Measurements from ENCODE around the gene SNCA.

The SNCA gene

DNA sequence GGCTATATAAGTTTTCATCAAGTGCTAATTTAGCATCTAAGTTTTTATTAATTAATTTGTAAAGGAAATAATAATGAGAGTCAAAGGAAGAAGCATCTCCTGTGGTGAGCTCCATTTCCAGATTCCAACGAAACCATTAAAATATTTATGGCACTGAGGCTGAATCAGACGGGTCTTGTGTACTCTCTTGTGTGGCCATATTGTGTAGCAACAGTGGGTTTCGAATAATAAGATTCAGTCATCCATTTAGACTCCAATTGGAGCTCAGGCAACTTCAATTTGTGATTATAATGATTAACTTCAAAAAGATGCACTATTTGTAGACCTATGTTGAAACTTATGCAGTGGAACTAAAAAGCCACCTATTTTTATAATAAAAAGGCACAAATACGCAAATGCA, 82.4 kb downstream of the SNCA start:
- DNase-seq (no peak), ATAC-seq (no peak)

DNA sequence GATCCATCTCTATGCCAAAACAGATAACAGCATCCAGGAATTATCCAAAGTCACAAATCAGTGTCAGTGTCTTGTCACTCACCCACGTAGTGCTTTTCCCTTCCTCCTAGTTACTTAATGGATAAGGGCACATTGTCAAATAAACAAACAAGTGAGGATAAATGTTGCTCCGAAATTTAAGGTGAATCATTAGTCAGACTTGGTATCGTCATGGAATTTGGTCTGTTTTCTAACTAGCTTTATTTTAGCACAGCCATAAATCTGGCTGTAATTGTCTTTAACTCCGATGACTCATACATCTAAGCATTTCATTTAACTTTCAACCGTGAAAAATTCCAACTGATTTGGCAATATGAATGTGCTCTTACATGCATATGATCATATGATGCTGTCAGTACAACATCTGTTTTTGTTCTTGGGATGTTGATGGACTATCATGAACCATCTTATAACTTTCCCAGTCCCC, 83.3 kb downstream of the SNCA start:
- ATAC-seq, result no peak
- no peak for DNase-seq

DNA sequence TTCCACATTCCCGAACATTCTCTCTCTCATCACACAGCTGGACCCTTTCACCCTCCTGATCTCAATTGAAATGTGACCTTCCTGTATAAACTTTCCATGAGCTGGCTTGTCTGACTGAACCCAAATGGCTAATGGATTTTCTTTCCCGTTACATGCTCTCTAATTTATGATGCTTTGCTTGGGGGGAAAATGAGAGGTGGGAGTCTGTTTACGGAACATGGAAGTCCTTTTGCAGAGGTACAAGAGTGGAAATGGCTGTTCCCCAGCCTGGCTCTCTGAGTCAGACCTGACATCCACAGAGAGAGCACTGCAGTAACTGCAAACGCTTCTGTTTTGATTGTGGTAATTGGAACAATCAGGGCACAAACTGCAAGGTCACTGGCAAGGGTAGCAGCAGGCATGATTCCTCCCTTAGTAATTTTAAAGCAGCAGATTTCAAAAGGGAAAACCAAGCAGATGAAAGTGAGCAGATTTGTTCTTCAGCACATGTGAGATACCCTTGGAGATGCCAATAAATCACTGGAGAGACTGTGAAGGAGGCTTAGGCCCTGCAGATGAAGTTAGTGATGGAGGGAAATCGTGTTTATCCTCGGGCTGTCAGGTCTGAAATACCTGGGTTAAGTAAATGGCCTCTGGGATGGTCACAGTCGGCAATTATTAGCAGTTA, 83.9 kb downstream of the SNCA start:
- ATAC-seq (no peak), DNase-seq (no peak)

DNA sequence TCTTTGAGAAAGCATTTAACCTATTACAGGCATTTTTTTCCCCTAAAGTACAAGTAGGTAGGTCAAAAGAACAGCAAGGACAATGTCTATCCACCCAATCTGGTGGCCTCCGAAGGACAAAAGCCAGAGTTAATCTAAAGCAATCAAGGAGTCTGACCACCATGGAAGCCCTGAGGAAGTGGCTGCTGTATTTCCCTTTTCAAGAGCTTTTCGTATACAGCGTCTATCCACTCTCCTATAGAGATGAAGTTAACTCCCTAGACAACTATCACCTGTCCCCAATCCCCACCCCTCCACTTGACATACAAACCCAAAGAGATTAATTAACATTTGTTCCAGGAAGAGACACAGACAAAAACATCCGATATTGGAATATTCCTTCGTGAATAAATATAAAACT, 85.5 kb downstream of the SNCA start:
- DNase-seq, result no peak
- ATAC-seq, result no peak

GRCh38 chr4:89746377-89746776, 90.6 kb downstream of the SNCA start:
- ATAC-seq, result no peak
- DNase-seq, result no peak

- ATAC-seq, result no peak
- DNase-seq, result no peak
Measured at GRCh38 chr4:89745708-89746107, 91.3 kb downstream of the SNCA start.

DNA sequence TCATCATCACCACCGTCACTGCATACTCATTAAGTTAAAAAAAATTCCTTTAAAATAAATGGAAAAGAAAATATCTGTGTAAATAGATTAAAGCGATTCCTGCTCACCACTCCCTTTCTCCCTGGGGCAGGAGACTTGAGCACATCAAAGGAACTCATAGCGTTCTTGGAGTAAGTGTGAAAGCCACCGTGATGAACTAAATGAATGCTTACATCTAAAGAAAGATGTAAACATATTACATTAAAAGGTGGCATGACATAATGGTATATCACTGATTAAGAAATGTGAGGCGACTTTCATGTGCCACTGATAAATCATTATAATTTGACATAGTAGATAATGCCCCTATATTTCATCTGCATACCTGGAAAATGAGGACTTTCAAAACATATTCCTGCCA, 92.0 kb downstream of the SNCA start:
- ATAC-seq, result no peak

GRCh38 chr4:89741768-89742167, 95.2 kb downstream of the SNCA start:
- no peak for ATAC-seq

More for the DNA sequence above, 92.0 kb downstream of the SNCA start:
- DNase-seq, result no peak

DNA sequence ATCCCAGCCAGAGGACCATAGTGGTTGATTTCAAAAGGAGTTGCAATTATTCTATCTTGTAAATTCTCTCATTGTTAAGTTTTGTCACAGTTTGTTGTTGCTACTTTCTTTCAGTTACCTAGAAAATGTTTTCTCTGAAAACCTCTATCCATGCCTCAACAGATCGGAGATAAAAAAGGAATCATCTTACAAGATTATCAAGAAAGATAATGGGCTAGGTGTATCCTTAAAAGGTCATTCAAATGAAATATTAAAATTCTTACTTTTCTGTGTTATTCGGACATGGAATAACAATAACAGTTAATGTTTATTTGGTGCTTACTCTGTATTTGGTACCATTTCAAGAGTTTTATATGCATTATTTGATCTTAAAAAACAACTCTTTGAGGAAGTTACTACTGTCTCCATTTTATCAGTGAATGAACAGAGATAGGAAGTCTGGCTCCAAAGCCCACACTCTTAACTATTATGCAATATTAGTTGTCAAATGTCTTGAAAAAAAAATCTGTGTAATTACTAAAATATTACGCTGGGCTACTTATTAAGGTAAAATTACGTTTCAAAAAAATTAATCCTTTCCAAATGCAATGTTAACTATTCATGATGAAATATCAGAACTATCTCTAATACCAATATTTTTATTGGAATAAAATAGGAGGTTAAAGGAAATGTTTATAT, 97.5 kb downstream of the SNCA start:
- DNase-seq (no peak), ATAC-seq (no peak)

More at GRCh38 chr4:89741768-89742167, 95.2 kb downstream of the SNCA start:
- DNase-seq, result no peak

DNA sequence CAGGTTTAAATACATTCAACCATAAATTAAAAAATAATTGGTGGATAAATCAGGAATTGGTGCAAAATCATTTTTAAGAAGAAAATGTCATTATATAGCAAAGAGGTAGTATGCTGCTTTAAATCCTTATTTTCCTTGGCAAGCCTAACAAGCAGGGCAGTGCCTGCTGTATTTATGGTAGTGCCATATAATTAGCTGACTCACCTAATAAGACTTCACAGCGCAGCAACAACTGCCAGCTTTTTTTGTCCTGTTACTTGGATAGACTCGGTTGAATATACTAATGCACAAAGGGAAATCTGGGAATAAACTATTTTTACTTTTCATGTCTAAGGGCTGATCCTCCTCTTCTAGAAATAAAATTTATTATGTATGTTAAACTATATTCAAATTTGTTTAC, 99.1 kb downstream of the SNCA start:
- DNase-seq, result no peak
- ATAC-seq, result no peak

DNA sequence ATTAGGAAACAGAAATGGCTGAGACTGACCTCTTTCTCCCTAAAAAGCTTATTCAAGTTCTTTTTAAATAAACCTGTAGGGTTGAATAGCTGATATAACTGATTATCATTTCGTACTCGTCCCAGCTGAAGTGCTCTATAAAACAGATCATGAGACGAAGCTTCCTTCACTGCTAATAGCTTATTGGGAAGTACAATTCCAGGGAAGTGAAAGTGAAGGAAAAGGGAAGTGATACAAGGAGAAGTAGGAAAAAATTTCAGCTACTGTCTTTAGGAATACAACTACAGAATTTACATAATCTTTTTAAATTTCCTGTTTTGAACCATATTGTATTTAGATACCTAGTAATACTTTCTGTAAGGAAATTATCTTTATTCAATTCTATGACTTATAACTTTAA, 103.0 kb downstream of the SNCA start:
- DNase-seq, result no peak
- ATAC-seq, result no peak

DNA sequence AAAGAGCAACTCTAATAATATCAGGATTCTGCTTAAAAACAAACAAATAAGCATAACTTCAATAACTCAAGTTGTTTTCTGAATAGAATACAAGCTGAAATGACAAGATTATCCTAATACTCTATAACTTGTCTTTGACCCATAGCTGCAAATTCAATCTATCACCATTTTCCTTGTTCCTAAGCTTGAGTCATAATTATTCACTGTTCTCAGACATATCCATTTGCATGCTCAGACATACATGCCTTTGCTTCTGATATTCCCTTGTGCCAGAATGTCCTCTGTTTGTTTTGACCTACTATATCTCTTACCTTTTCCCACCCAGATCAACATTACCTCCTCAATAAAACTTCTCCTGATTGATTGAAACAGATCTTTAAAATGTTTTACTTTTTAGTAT, 109.7 kb downstream of the SNCA start:
- ATAC-seq (no peak), DNase-seq (no peak)

DNA sequence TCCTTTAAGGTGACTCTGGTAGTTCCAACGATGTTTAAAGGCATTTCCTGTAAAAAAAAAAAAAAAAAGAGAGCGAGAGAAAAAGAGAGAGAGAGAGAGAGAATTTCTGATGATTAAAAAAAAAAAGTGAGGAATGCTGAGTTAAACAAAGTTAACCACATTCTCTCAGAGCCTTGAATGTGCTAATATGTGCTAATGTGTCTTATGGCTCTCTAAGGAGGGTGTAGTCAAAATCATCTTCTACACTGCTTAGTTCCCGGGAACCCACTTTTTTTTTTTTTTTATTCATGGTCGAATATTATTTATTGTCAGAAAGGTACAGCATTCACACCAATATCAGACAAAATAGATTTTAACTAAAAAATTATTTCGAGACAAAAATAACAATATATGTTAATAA, 111.7 kb downstream of the SNCA start:
- no peak for DNase-seq
- ATAC-seq, result no peak

DNA sequence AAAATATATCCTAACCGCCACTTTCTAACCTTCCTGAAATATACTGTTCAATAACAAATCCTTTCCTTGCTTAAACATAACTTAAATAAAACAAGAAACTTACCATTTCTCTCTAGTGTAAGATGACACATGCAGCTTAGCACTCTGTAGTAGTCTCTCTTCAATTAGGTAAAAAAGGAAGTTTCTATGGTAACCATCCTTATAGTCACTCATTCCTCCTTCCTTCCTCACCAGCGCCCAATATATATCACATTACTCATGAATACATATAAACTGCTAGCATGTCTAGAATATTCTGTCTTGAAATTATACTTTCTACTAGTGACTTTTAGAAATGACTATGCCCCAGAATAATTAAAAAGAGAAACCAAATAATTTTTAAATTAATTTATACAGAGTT, 112.2 kb downstream of the SNCA start:
- DNase-seq, result no peak
- ATAC-seq, result no peak

- ATAC-seq, result no peak
- no peak for DNase-seq
Measured at GRCh38 chr4:89723096-89723495, 113.9 kb downstream of the SNCA start.

- DNase-seq, result no peak
- no peak for ATAC-seq
Measured at GRCh38 chr4:89722517-89722916, 114.4 kb downstream of the SNCA start.

GRCh38 chr4:89720981-89721380, 116.0 kb downstream of the SNCA start:
- ATAC-seq (no peak), DNase-seq (no peak)

DNA sequence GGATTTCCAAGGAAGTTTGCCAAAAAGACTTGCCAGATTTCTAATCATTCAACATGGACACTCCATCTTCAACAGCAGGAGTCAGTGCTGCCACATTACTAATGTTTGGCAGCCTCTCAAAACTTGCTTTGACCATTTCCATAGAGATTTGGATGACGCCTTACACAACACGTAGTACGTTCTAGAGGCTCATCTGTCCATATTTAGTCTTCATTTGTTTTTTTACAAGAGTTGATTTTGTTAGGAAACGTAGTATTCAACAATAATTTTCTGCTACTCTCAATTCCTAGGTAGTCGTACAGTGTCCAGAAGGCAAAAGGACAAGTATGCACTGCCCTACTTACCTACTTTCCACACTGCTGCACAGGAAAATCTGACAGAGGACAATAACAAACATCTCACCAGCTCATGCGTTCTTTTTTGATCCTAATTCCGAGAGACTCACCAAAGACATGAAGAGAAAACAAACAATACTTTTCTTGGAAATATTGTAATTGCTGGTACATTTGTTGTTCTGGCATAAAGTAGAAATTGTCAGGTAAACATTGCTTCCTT, 117.3 kb downstream of the SNCA start:
- ATAC-seq (no peak), DNase-seq (no peak)

GRCh38 chr4:89716893-89717292, 120.1 kb downstream of the SNCA start:
- DNase-seq, result no peak
- no peak for ATAC-seq

DNA sequence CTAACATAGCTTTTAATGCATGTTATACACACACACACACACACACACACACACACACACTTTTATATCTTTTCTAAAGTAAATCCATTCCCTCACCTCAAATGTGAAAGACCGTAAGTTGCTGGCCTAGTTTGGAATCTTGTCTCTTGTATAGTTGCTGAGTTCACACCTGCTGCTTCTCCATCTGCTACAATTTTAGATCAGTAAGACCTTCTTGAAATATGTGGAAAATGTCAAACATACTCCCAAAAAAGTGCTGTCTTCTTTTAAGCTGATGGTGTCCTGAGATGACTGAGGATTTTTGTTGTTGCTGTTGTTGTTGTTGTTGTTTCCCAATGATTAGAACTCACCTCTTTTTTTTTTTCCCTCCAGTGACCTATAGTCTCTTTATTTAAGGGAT, 121.3 kb downstream of the SNCA start:
- ATAC-seq (no peak), DNase-seq (no peak)

- DNase-seq, result no peak
- no peak for ATAC-seq
Measured at GRCh38 chr4:89712827-89713226, 124.1 kb downstream of the SNCA start.

- ATAC-seq, result no peak
Measured at GRCh38 chr4:89712141-89712540, 124.8 kb downstream of the SNCA start.

DNA sequence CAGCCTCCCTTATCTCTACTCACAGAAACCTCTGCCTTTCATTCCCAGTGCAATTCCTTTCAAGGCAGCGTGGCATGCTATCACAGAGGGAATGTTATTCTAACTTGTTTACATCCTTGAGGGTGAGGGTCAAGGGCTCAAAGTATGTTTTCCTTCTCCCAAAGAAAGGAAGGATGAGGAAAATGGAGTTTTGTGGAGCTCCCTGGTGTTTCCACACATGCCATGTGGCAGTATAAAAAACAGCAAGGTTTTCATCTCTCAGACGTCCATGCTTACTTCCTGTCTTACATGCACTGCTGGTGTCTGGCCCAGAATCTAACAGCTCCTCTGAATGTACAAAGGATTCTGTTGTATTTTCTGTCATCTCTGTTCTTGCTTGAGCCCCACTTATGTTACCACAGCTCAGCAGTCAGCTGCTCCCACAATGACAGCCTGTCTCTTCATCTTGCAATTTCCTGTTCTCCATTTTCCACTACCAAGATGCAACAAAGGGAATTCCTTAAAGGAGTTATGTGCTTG, 128.0 kb downstream of the SNCA start:
- ATAC-seq (no peak), DNase-seq (no peak)

More at GRCh38 chr4:89712141-89712540, 124.8 kb downstream of the SNCA start:
- no peak for DNase-seq

GRCh38 chr4:89707467-89707866, 129.5 kb downstream of the SNCA start:
- ATAC-seq (no peak), DNase-seq (no peak)

Data from stimulated activated naive CD8-positive, alpha-beta T cell treated with anti-CD3 and anti-CD28 coated beads, Interleukin-15, Interleukin-2, amounts not matched to agents 100 U/mL and 50 U/mL, for 24 hours (primary cell).